Brain microvascular endothelial cell (primary cell): ENCODE results near the gene LSP1.

Source experiments
- DNase-seq: peaks from one replicate; pipeline ENCODE4 v3.0.0-alpha.2; 2020
- H3K27ac ChIP-seq: fragments of 250-450 bp; sonication (Bioruptor Pico); 2 replicates; pipeline ENCODE4 v1.5.1; 2020; ENCODE audit warnings: mild to moderate bottlenecking, moderate library complexity
- H3K27me3 ChIP-seq: fragments of 250-450 bp; sonication (Bioruptor Pico); replicated peaks from 2 replicates; pipeline ENCODE4 v1.5.1; 2020; ENCODE audit warnings: mild to moderate bottlenecking
- H3K36me3 ChIP-seq: fragments of 250-450 bp; sonication (Bioruptor Pico); replicated peaks from 2 replicates; pipeline ENCODE4 v1.5.1; 2020; ENCODE audit warnings: mild to moderate bottlenecking
- H3K4me3 ChIP-seq: 2 replicates; pipeline ENCODE4 v1.5.1; 2011; ENCODE audit warnings: low read depth, mild to moderate bottlenecking, control low read depth, low read length, moderate library complexity
- CTCF ChIP-seq: IDR thresholded peaks from 2 replicates; pipeline ENCODE4 v1.5.1; 2011; ENCODE audit warnings: low read depth, mild to moderate bottlenecking, moderate library complexity, low read length, control low read depth, inconsistent platforms; ENCODE audit errors: missing control alignments
- in situ Hi-C: cut with HindIII; loops from 2 replicates; pipeline ENCODE4 v1.10.0; 2017; ENCODE audit warnings: low sequenced_read_pairs, low pct_ligation_motif_present

The LSP1 gene

DNA sequence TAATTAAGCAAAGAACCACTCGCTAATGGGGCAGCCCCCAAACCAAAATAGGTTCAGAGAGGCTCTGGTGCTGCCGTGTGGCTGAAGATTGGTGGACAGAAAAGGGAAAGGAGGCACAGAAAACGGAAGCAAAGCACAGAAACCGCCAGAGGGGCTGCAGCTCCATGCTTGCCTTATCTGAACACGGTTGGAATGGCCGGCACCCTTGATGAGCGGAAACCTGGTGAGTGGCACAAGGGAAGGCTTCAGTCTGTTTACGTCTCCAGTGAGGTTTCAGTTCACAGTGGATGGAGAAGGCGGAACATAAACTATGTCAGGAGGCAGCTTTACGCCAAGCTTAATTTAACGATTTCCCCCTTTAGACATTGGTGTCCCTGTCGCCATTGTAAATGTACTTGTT, 44.0 kb downstream of the LSP1 start:
- Histone ChIP-seq H3K36me3 (no peaks in the 10 kb centered on the region), H3K4me3 (no peak overlapping the region), H3K27ac (no peak overlapping the region), H3K27me3 (no peaks in the 10 kb centered on the region)
- in situ Hi-C loops, result no loop called here
- no peak for TF ChIP-seq CTCF
- DNase-seq, result no peak

- in situ Hi-C loops, result no loop called here
- no peak for DNase-seq
- TF ChIP-seq CTCF, result no peak
- Histone ChIP-seq H3K36me3 (no peaks in the 10 kb centered on the region), H3K27ac (no peak overlapping the region), H3K27me3 (no peaks in the 10 kb centered on the region), H3K4me3 (no peak overlapping the region)
Measured at GRCh38 chr11:1899090-1899489, 46.2 kb downstream of the LSP1 start.

DNA sequence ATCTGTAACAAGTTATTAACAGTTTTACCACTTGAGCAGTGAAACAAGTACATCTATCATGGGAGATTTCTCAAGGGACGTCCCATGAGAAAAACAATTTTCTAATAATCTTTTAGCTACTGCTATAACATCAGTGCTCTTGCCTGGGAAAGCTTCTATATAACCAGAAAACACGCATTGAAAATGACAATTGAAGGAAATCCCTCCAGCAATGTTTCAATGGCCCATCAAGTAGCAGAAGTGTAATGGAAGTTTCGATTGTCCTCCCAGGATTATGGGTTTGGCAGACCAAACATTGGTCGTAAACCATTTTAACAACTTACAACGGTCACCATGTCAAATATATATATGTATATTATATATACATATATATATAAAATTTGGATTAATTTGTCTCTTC, 46.8 kb downstream of the LSP1 start:
- H3K27ac ChIP-seq, result no peak overlapping the region
- TF ChIP-seq CTCF, result no peak
- in situ Hi-C loops, result no loop called here
- H3K4me3 ChIP-seq, result no peak overlapping the region
- H3K36me3 ChIP-seq, result no peaks in the 10 kb centered on the region
- DNase-seq, result no peak
- H3K27me3 ChIP-seq, result no peaks in the 10 kb centered on the region

DNA sequence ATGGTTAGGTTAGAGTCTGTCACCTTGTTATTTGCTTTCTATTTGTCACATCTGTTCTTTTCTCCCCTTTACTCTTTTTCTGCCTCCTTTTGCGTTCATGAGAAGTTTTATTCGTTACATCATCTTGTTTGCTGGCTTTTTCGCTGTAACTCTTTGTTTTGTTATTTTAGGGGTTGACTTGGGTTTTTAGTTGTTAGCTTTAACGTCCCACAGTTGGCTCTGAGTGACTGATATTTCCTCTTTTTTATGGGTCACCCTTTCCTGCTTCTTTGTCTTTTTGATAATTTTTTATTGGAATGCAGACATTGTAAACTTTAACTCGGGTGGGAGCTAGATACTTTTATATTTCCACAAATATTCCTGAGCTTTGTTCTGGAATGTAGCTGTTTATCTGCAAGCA, 53.3 kb downstream of the LSP1 start:
- in situ Hi-C loops, result no loop called here
- no peak overlapping the region for H3K27ac ChIP-seq
- no peak overlapping the region for H3K4me3 ChIP-seq
- no peaks in the 10 kb centered on the region for H3K36me3 ChIP-seq
- no peak for DNase-seq
- TF ChIP-seq CTCF, result no peak
- H3K27me3 ChIP-seq, result no peaks in the 10 kb centered on the region

- H3K27ac ChIP-seq, result no peak overlapping the region
- H3K4me3 ChIP-seq, result no peak overlapping the region
- no peaks in the 10 kb centered on the region for H3K36me3 ChIP-seq
- no peak for TF ChIP-seq CTCF
- no peak for DNase-seq
- in situ Hi-C loops, result no loop called here
- no peaks in the 10 kb centered on the region for H3K27me3 ChIP-seq
Measured at GRCh38 chr11:1906611-1907423, 53.9 kb downstream of the LSP1 start.

- H3K36me3 ChIP-seq, result no peaks in the 10 kb centered on the region
- no peaks in the 10 kb centered on the region for H3K27me3 ChIP-seq
- no peak overlapping the region for H3K27ac ChIP-seq
- in situ Hi-C loops, result no loop called here
- DNase-seq, result peak; percentile 16
- H3K4me3 ChIP-seq, result no peak overlapping the region
- no peak for TF ChIP-seq CTCF
Measured at GRCh38 chr11:1908618-1909017, 55.7 kb downstream of the LSP1 start.
